CD4-positive, alpha-beta memory T cell (primary cell): ENCODE data around the gene CDK11B. TPM values are rescaled to one million over a fixed set of nuclear protein-coding genes. Genes with fewer than 3 reads are reported as not detected.

Experiments
- polyA plus RNA-seq, 2 donors: library from polyadenylated mRNA; unstranded; fragments of 300-500 nt; fragmentation: Illumina TruSeq; gene quantifications; one replicate each; pipeline ENCODE4 v1.2.3, GENCODE V29; 2021
- total RNA-seq, 2 experiments: library from RNA; stranded (reverse); gene quantifications; one replicate each; pipeline ENCODE4 v1.2.3, GENCODE V29; 2021

Gene CDK11B
- total and polyA plus RNA-seq, 4 experiments from 2014 or later, result 2.5 to 44.7 (median 34.3) TPM

Other genes starting within 250 kb of the CDK11B start
- not detected for gene ANKRD65, start 237.7 kb downstream of the CDK11B start, total RNA-seq
- gene ANKRD65, start 237.7 kb downstream of the CDK11B start, polyA plus RNA-seq, result not detected
- gene VWA1, start 223.3 kb downstream of the CDK11B start, total RNA-seq, result not detected
- not detected for gene VWA1, start 223.3 kb downstream of the CDK11B start, polyA plus RNA-seq
- 1 to 10 TPM; 1.5 to 1.6 TPM for gene ATAD3C, start 209.3 kb downstream of the CDK11B start, total RNA-seq
- gene ATAD3C, start 209.3 kb downstream of the CDK11B start, polyA plus RNA-seq, result 1 to 10 TPM; 1.8 to 2.1 TPM
- 10 to 100 TPM; 51.1 to 53.8 TPM for gene ATAD3B, start 187.2 kb downstream of the CDK11B start, total RNA-seq
- 1 to 10 TPM; 2.9 to 8.1 TPM for gene ATAD3B, start 187.2 kb downstream of the CDK11B start, polyA plus RNA-seq
- 10 to 100 TPM; 23.0 to 24.7 TPM for gene ATAD3A, start 146.8 kb downstream of the CDK11B start, total RNA-seq
- 10 to 100 TPM in 1 of 2 donors, 1 to 10 TPM in 1; 9.5 to 12.2 TPM for gene ATAD3A, start 146.8 kb downstream of the CDK11B start, polyA plus RNA-seq
- 1 to 10 TPM; 1.8 to 2.8 TPM for gene TMEM240, start 118.4 kb downstream of the CDK11B start, total RNA-seq
- not detected for gene TMEM240, start 118.4 kb downstream of the CDK11B start, polyA plus RNA-seq
- gene SSU72, start 84.1 kb downstream of the CDK11B start, total RNA-seq, result 100 to 1,000 TPM; 128 to 132 TPM
- gene SSU72, start 84.1 kb downstream of the CDK11B start, polyA plus RNA-seq, result 100 to 1,000 TPM; 202 to 209 TPM
- 1 to 10 TPM; 2.7 to 2.9 TPM for gene FNDC10, start 58.9 kb downstream of the CDK11B start, total RNA-seq
- 1 to 10 TPM in 1 of 2 donors, under 1 TPM in 1; 0.72 to 1.3 TPM for gene FNDC10, start 58.9 kb downstream of the CDK11B start, polyA plus RNA-seq
- gene MIB2, start 43.5 kb downstream of the CDK11B start, total RNA-seq, result 100 to 1,000 TPM; 112 to 114 TPM
- 10 to 100 TPM; 12.7 to 34.6 TPM for gene MIB2, start 43.5 kb downstream of the CDK11B start, polyA plus RNA-seq
- 1 to 10 TPM; 3.5 to 3.7 TPM for gene MMP23B, start 26.8 kb downstream of the CDK11B start, total RNA-seq
- under 1 TPM in 1 of 2 donors, not detected in 1; 0.53 TPM for gene MMP23B, start 26.8 kb downstream of the CDK11B start, polyA plus RNA-seq
- gene SLC35E2B, start 33.8 kb upstream of the CDK11B start, total RNA-seq, result 100 to 1,000 TPM; 123 to 130 TPM
- 10 to 100 TPM; 29.4 to 48.7 TPM for gene SLC35E2B, start 33.8 kb upstream of the CDK11B start, polyA plus RNA-seq
- 100 to 1,000 TPM; 148 to 162 TPM for gene CDK11A, start 65.4 kb upstream of the CDK11B start, total RNA-seq
- 10 to 100 TPM in 1 of 2 donors, 1 to 10 TPM in 1; 7.2 to 24.0 TPM for gene CDK11A, start 65.4 kb upstream of the CDK11B start, polyA plus RNA-seq
- gene NADK, start 119.5 kb upstream of the CDK11B start, total RNA-seq, result 10 to 100 TPM; 48.9 to 56.0 TPM
- 10 to 100 TPM; 21.0 to 28.1 TPM for gene NADK, start 119.5 kb upstream of the CDK11B start, polyA plus RNA-seq
- 100 to 1,000 TPM; 257 to 276 TPM for gene GNB1, start 232.1 kb upstream of the CDK11B start, total RNA-seq
- gene GNB1, start 232.1 kb upstream of the CDK11B start, polyA plus RNA-seq, result 100 to 1,000 TPM in 1 of 2 donors, 10 to 100 TPM in 1; 70.9 to 137 TPM